Rectal smooth muscle tissue (tissue), 1 donor: Measurements from ENCODE around the gene FNDC3B.
A peak's percentile ranks its signal among the peaks of the same experiment; 100 is the strongest.

Experiments used
- H3K27ac ChIP-seq: one replicate; pipeline ENCODE4 v1.7.0; 2013; ENCODE audit warnings: low read depth, low read length, inconsistent platforms
- H3K27me3 ChIP-seq: one replicate; pipeline ENCODE4 v1.7.0; 2013; ENCODE audit warnings: low read length; ENCODE audit not compliant: control insufficient read depth, insufficient read depth
- H3K36me3 ChIP-seq: one replicate; pipeline ENCODE4 v1.7.0; 2013; ENCODE audit warnings: low read length; ENCODE audit not compliant: control insufficient read depth, insufficient read depth
- H3K4me1 ChIP-seq: one replicate; pipeline ENCODE4 v1.7.0; 2013; ENCODE audit warnings: low read length; ENCODE audit not compliant: control insufficient read depth, insufficient read depth
- H3K4me3 ChIP-seq: one replicate; pipeline ENCODE4 v1.7.0; 2013; ENCODE audit warnings: low read length
- H3K9ac ChIP-seq: one replicate; pipeline ENCODE4 v1.7.0; 2013; ENCODE audit warnings: low read length

The FNDC3B gene

DNA sequence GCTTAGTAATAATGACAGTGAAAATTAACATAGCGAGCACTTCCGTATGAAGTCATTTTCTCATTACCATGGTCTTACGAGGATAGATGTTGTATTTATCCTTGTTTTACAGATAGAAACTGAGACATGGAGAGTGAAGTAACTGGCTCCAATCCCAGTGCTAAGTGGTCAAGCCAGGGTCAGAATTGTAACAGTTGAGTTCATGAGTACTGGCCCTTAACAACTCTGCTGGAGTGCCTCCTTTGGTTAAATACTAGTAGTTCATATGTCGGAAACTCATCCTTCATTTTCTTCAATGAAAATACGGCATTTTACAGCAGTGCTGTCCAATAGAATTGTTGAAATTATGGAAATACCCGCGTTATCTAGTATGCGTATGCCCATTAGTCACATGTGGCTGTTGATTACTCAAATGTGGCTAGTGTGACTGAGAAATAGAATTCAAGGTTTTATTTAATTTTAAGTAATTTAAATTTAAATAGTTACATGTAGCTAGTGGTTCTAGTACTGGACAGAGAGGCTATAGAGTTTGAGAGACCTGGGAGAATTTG lies 32.5 kb downstream of the FNDC3B start:
- no peak overlapping the region for H3K4me3 ChIP-seq
- H3K36me3 ChIP-seq, result peaks cover 2% of the 10 kb centered on the region
- no peaks in the 10 kb centered on the region for H3K27me3 ChIP-seq
- H3K4me1 ChIP-seq, result peaks cover 7% of the 10 kb centered on the region
- no peak overlapping the region for H3K9ac ChIP-seq
- no peak overlapping the region for H3K27ac ChIP-seq

DNA sequence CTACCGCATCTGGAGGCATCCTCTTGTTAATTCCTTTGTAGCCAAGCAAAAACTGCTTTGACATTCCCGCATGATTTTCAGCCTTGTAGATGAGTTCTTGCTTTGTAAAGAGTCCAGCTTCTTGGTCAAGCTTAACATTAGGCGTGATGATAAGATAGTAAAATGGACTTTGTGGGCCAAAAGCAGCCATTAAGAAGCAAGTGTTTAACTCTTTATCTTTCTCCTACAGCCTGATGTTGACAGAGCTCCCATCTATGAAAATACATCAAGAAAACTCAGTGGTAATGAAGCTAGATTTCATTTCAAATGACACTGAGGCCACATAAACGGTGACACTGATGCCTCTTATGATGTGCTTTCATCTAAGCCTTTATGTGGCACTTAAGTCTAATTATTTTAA lies 33.2 kb downstream of the FNDC3B start:
- no peak overlapping the region for H3K27ac ChIP-seq
- H3K9ac ChIP-seq, result no peak overlapping the region
- H3K4me1 ChIP-seq, result peaks cover 6% of the 10 kb centered on the region

DNA sequence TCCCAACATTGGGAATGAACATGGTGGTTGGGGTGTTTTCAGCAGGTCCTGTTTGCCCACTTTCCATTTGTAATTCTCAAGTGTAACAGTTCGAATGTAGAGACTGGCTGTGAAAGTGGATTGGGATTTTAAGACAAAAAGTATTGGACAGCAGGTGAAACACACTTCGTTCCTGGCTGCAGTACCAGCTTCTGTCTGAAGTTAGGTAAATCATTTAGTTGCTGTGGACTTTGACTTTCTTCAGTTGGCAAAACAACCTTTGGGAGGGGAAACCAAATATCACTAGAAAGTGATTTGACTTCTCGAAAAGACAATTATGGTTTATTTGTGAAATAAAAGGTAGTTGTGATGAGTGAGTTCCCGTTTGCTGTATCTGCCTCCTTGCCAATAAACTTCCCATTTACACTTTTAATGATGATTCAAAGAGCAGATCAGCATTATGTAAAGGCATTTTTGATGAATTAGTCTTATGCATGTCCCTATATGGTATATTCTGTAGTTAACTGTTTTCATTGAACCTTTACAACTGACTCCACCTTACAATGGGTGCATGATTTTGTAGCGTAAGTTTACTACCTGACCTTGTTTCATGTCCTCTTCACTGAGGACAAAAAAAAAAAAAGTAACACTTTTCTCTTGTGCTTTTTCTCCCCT lies 34.0 kb downstream of the FNDC3B start:
- Histone ChIP-seq H3K27me3 (no peaks in the 10 kb centered on the region), H3K4me1 (peaks cover 6% of the 10 kb centered on the region), H3K9ac (no peak overlapping the region), H3K36me3 (peaks cover 2% of the 10 kb centered on the region), H3K27ac (no peak overlapping the region), H3K4me3 (no peak overlapping the region)

More for the DNA sequence above, 33.2 kb downstream of the FNDC3B start:
- Histone ChIP-seq H3K4me3 (no peak overlapping the region), H3K36me3 (peaks cover 2% of the 10 kb centered on the region), H3K27me3 (no peaks in the 10 kb centered on the region)

DNA sequence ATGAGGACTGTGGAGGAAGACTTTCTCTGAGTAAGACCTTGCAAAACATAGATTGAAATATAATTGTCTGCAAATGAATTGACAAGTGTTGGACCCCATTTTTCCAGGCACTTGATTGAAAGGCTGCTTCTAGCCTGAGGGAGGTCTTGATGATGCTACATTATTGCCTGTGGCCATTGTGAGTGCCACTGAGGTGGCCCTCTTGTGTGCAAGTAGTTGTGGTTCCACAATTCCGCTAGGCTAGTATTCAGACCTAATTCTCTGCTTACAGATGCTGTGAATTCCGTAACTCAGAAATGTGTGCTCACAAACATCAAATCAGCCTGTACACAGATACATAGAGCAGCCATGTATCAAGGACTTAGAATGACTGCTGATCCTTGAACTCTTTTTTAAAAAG lies 34.7 kb downstream of the FNDC3B start:
- peaks cover 3% of the 10 kb centered on the region for H3K4me1 ChIP-seq
- no peak overlapping the region for H3K27ac ChIP-seq
- peaks cover 2% of the 10 kb centered on the region for H3K36me3 ChIP-seq
- no peak overlapping the region for H3K4me3 ChIP-seq
- H3K27me3 ChIP-seq, result no peaks in the 10 kb centered on the region
- no peak overlapping the region for H3K9ac ChIP-seq

DNA sequence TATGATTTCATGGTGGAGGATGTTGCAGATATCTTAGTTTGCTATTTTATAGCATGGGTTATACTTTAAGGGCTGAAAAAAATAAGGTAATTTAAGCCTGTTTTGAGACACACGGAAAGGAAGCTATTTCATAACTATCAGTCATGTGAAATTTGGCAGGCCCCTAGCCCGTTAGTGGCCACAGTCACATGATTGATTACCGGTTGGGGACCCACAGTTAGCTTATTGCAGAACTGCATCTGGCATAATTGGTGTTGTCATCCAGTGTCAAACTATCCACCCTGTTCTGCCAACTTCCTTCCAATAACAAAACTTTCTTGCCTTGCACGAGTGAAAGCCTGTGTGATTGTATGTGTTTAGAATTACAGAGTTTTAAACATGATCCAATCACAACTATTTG lies 35.2 kb downstream of the FNDC3B start:
- Histone ChIP-seq H3K4me3 (no peak overlapping the region), H3K27ac (no peak overlapping the region), H3K36me3 (peaks cover 2% of the 10 kb centered on the region), H3K4me1 (peaks cover 2% of the 10 kb centered on the region), H3K27me3 (no peaks in the 10 kb centered on the region), H3K9ac (no peak overlapping the region)

DNA sequence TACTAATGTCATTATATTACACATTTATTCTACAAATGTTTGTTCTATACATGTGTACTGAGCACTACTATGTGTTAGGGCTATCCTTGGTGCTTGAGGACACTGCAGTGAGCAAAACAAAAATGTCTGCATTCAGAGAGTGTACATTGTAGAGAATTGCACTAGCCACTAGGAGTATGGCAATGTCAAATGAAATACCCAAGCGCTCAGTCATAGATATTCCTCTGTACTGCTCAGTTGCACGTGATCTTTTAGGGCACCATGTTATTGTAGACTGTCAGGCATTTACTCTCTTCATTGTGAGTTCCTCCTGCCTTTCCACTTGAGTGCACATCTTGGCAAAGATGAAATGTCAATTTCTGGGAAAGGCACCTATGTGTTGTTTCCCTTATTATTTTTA lies 36.8 kb downstream of the FNDC3B start:
- no peaks in the 10 kb centered on the region for H3K27me3 ChIP-seq
- no peak overlapping the region for H3K27ac ChIP-seq
- no peak overlapping the region for H3K9ac ChIP-seq
- H3K4me3 ChIP-seq, result no peak overlapping the region
- no peaks in the 10 kb centered on the region for H3K36me3 ChIP-seq
- H3K4me1 ChIP-seq, result no peaks in the 10 kb centered on the region

DNA sequence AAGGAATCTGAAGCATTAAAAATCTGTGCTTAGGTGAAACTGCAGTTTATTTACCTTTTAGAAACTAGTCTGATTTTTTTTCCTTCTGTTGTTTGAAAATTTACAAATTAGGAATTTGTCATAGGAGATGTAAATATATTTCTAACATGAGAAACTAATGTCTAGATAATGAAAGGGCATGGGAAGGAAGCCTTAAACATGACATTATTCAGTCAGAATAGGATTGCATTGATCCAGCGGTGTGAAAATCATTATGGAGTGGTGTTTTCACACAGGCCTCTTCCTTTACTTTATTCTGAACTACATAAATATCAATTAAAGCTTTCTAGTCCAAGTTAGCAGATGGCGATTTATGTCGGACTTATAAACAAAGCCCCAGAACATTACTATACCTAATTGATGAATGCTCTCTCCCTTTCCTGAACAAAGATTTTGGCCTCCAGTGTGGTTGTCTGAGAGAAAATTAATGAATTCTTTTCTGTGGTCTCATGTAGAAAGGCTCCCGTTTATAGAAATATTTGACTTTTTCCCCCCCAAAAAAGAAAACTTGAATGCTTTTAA lies 37.9 kb downstream of the FNDC3B start:
- Histone ChIP-seq H3K36me3 (no peaks in the 10 kb centered on the region), H3K27ac (no peak overlapping the region), H3K9ac (no peak overlapping the region), H3K27me3 (no peaks in the 10 kb centered on the region), H3K4me1 (peaks cover 3% of the 10 kb centered on the region), H3K4me3 (no peak overlapping the region)

DNA sequence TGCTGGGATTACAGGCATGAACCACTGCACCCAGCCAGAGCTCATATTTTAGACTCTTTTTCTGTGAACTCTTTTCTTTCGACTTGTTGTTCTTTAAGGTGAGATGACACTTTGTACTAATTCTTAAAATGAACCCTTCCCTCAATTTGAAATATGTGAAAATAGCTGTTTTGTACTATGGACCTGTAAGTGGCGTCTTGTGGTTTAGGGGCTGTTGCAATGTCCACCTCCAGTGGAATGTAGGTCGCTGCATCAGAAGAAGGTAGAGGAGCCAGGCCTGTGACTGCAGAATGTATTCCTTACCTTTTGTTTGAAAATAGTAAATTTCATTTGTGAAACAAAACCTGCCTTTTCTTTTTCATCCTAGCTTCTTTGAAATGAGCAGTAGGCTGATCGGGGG lies 38.9 kb downstream of the FNDC3B start:
- H3K27ac ChIP-seq, result no peak overlapping the region
- H3K9ac ChIP-seq, result no peak overlapping the region
- H3K4me3 ChIP-seq, result no peak overlapping the region
- peaks cover 11% of the 10 kb centered on the region for H3K4me1 ChIP-seq
- H3K36me3 ChIP-seq, result peaks cover 3% of the 10 kb centered on the region
- H3K27me3 ChIP-seq, result no peaks in the 10 kb centered on the region

DNA sequence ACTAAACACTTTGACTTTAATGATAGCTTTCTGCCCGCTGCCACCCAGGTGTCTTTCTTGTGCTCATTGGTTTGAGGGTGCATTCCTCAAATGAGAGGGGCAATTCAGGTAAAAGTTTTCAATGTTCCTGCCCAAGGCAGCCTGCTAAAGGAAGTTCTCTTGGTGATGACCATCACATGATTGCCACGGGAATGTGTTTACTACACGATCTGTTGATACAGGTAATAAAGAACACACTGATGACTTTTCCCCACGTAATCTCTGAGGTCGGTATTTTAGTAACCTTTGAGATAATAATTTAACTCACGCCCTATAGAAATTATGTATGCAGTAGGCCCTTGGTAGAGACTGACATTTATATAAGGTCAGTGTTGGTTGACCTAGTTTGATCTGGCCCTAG lies 39.3 kb downstream of the FNDC3B start:
- no peak overlapping the region for H3K9ac ChIP-seq
- peaks cover 13% of the 10 kb centered on the region for H3K4me1 ChIP-seq
- no peak overlapping the region for H3K27ac ChIP-seq
- H3K36me3 ChIP-seq, result peaks cover 3% of the 10 kb centered on the region
- H3K4me3 ChIP-seq, result no peak overlapping the region
- no peaks in the 10 kb centered on the region for H3K27me3 ChIP-seq

DNA sequence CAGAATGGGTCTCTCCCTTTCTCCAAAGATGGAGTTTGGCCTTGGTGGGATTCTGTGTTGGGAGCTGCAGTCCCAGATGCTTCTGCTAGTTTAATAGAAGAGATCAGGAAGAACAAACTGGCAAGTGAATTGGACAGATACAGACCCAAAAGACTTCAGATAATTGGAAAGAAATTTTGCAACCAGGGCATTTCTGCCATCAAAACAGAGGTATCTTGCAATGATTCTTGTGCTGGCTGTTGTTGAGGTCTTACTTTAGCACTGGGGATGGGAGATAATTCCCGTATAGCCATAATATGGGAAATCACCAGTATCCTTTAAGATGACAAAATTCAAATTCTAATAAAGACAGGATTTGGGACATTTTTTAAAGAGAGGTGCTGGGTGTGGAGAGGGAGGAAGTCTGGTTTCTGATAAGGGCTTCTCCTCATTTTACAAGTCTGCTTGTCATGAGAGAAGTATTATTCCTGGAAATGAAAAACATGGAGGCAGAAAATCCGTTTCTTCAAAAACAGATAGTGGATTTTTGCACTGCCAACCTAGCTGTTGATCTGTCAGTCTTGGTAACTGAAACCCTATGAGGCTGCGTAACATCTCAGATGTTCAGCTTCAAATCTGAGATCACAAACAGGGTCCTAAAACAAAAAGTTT lies 40.1 kb downstream of the FNDC3B start:
- Histone ChIP-seq H3K4me3 (no peak overlapping the region), H3K9ac (no peak overlapping the region), H3K27ac (no peak overlapping the region), H3K27me3 (no peaks in the 10 kb centered on the region), H3K36me3 (peaks cover 3% of the 10 kb centered on the region), H3K4me1 (peaks cover 13% of the 10 kb centered on the region)

DNA sequence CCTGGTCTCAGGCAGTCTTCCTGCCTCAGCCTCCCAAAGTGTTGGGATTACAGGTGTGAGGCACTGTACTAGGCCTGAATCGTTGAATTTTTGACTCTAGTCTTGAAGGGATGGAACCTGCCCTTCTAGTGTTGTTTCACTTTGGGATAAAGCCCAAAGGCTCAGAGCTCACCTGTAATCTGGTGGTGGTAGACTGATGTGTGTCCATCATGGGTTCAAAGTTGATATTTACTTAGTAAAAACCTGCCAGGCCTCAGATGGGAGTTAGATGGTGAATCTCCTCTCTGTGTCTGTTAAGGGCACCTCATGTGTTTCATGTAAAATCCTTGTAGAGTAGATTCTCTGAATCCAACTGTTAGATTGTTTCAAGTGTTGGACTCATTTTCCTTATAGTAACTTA lies 41.1 kb downstream of the FNDC3B start:
- H3K4me3 ChIP-seq, result no peak overlapping the region
- H3K4me1 ChIP-seq, result peaks cover 13% of the 10 kb centered on the region
- peaks cover 3% of the 10 kb centered on the region for H3K36me3 ChIP-seq
- no peaks in the 10 kb centered on the region for H3K27me3 ChIP-seq
- H3K27ac ChIP-seq, result no peak overlapping the region
- H3K9ac ChIP-seq, result no peak overlapping the region

DNA sequence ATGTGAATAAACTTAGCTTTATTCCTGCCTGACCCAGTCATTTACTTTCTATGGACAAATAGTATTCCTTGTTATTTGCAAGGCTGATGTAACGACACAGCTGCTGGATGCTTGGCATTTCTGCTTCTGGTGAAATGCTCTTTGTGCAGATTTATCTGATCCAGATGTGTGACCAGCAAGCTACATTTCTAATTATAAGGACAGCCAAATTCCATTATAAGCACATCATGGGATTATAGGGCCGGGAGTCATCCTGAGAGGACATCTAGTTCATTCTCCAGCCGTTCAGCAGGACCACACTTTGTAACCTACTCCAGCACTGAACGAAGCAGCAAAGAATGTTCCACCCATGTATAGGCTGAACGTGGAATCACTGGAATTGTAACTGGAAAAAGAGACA lies 42.9 kb downstream of the FNDC3B start:
- Histone ChIP-seq H3K9ac (no peak overlapping the region), H3K27me3 (no peaks in the 10 kb centered on the region), H3K4me1 (peaks cover 13% of the 10 kb centered on the region), H3K36me3 (peaks cover 3% of the 10 kb centered on the region), H3K4me3 (no peak overlapping the region), H3K27ac (peak overlapping the region; percentile 73)
